ENCODE measurements around the gene BBS4.
A peak's percentile ranks its signal among the peaks of the same experiment; 100 is the strongest.
"Not testable (repeated sequence)": the region's sequence is repeated elsewhere in the genome, so short reads cannot be mapped to it uniquely, and the experiment has no call there.

Gene BBS4

DNA sequence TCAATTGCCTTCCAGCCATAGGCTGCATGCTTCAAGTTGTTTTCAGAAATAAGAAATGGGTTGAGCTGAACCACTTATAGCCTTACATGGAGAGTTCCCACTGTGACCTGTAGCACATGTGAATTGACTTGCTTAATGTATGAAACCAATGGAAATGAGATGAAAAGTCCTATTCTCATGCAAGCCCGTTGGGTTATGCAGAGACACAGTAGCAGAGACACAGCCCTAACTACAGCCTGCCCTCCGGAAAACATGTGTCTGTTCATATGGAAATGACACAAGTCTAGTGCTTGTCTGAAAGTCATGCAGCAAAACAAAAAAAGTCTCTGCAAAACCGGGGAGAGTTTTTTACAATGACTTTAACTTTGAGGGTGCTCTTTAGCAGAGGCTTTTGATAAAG is 14.5 kb upstream of the BBS4 start:
- H3K4me3 Mint-ChIP-seq = no peak overlapping the region
- no peaks in the 10 kb centered on the region for H3K9me3 Mint-ChIP-seq
- DNase-seq (ENCODE audit: low spot score) = no peak
- H3K4me1 Mint-ChIP-seq (ENCODE audit: low read depth) = peaks cover 4% of the 10 kb centered on the region
- H3K27me3 Mint-ChIP-seq (ENCODE audit: low read depth) = peaks cover 16% of the 10 kb centered on the region
- H3K36me3 Mint-ChIP-seq (ENCODE audit: low read depth) = no peaks in the 10 kb centered on the region
- no peak overlapping the region for H3K27ac Mint-ChIP-seq

- Mint-ChIP-seq H3K4me3 (no peak overlapping the region), H3K4me1 (ENCODE audit: low read depth) (no peaks in the 10 kb centered on the region), H3K9me3 (no peaks in the 10 kb centered on the region), H3K27me3 (ENCODE audit: low read depth) (peaks cover 40% of the 10 kb centered on the region), H3K27ac (no peak overlapping the region), H3K36me3 (ENCODE audit: low read depth) (no peaks in the 10 kb centered on the region)
- DNase-seq (ENCODE audit: low spot score) = no peak
These were observed 9.2 kb upstream of the BBS4 start for GRCh38 chr15:72676838-72677237.

- Mint-ChIP-seq H3K4me1 (ENCODE audit: low read depth) (peaks cover 10% of the 10 kb centered on the region), H3K27me3 (ENCODE audit: low read depth) (peaks cover 33% of the 10 kb centered on the region), H3K9me3 (no peaks in the 10 kb centered on the region), H3K4me3 (no peak overlapping the region), H3K36me3 (ENCODE audit: low read depth) (no peaks in the 10 kb centered on the region), H3K27ac (no peak overlapping the region)
- DNase-seq (ENCODE audit: low spot score) = no peak
These were observed 5.1 kb upstream of the BBS4 start for GRCh38 chr15:72680931-72681330.

DNA sequence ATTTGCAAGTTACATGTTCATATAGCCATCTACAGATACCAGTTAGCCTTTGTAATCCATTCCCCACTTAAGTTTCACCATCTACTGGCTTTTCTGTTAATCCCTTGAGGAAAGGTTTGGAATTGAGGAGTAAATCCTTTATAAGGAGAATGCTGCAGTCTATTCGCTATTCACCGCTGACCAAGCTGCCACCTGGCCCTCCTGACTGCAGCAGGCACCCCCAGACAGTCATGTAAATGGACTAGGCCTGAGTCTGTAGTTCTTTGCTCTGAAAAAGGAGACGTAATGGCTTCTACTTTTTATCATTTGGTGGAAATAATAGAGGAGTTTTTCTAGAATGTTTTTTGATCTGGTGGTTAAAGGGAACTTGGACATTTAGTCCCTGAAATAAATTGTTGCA is 3.2 kb upstream of the BBS4 start:
- H3K4me1 Mint-ChIP-seq (ENCODE audit: low read depth) = peaks cover 13% of the 10 kb centered on the region
- H3K36me3 Mint-ChIP-seq (ENCODE audit: low read depth) = no peaks in the 10 kb centered on the region
- no peak overlapping the region for H3K27ac Mint-ChIP-seq
- H3K9me3 Mint-ChIP-seq = no peaks in the 10 kb centered on the region
- peaks cover 25% of the 10 kb centered on the region for H3K27me3 Mint-ChIP-seq (ENCODE audit: low read depth)
- DNase-seq (ENCODE audit: low spot score) = no peak
- no peak overlapping the region for H3K4me3 Mint-ChIP-seq

DNA sequence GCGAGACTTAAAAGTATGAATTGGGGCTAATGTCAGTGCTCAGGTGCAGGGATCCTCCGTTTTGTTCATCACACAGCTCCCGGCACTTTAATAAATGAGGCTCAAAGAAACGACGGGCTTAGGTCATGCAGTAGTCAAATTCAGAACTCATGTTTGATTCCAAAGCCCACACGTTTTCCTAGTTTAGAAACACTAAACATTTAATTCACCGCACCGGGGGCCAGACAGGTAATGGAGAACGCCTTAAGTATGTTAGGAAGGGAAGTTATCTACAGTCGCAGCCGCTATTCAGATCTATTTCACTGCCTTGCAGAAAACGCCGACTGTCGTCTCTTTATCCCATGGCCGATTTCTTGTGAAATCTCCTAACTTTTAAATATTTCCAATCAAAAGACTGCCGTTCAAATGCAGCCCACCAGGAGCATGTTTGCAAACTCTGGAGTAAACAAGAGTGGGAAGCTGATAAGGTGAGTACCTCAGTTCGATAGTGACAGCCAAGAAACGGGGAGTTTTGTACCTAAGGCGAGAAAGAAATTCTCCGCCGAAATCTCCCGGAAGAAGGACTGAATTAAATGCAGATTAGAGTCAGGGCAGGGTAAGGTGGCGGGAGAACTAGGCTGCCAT is 594 bp upstream of the BBS4 start:
- Mint-ChIP-seq H3K4me3 (peak overlapping the region; percentile 91), H3K9me3 (no peaks in the 10 kb centered on the region), H3K27ac (peak overlapping the region; percentile 88), H3K36me3 (ENCODE audit: low read depth) (no peaks in the 10 kb centered on the region), H3K4me1 (ENCODE audit: low read depth) (peaks cover 13% of the 10 kb centered on the region), H3K27me3 (ENCODE audit: low read depth) (peaks cover 7% of the 10 kb centered on the region)
- DNase-seq (ENCODE audit: low spot score) = no peak

DNA sequence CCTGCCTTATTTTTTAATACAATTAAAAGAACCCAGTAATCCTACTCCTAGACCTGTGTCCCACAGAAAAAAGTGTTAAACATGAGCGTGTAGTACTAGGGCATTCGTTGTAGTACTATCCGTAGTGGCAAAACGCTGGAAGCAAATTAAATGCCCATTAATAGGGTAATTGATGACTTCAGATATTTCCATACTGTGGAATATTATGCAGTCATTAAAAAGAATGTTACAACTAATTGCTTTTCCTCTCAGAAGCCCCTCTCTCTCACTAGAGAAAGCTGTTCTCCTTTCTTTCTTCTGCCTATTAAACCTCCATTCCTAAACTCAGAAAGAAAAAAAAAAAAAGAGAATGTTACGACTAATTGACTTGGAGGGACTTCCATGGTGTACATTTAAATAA is 2.7 kb downstream of the BBS4 start:
- peaks cover 11% of the 10 kb centered on the region for H3K4me1 Mint-ChIP-seq (ENCODE audit: low read depth)
- H3K9me3 Mint-ChIP-seq = no peaks in the 10 kb centered on the region
- H3K27ac Mint-ChIP-seq = no peak overlapping the region
- no peaks in the 10 kb centered on the region for H3K36me3 Mint-ChIP-seq (ENCODE audit: low read depth)
- H3K4me3 Mint-ChIP-seq = no peak overlapping the region
- H3K27me3 Mint-ChIP-seq (ENCODE audit: low read depth) = no peaks in the 10 kb centered on the region
- no peak for DNase-seq (ENCODE audit: low spot score)

GRCh38 chr15:72690938-72691337 is 4.9 kb downstream of the BBS4 start:
- Mint-ChIP-seq H3K9me3 (peaks cover 3% of the 10 kb centered on the region), H3K27ac (no peak overlapping the region), H3K36me3 (ENCODE audit: low read depth) (peaks cover 6% of the 10 kb centered on the region), H3K4me1 (ENCODE audit: low read depth) (peaks cover 16% of the 10 kb centered on the region), H3K4me3 (no peak overlapping the region), H3K27me3 (ENCODE audit: low read depth) (no peaks in the 10 kb centered on the region)
- DNase-seq (ENCODE audit: low spot score) = no peak

GRCh38 chr15:72698938-72699337 is 12.9 kb downstream of the BBS4 start:
- H3K36me3 Mint-ChIP-seq (ENCODE audit: low read depth) = peaks cover 6% of the 10 kb centered on the region
- DNase-seq (ENCODE audit: low spot score) = no peak
- H3K4me1 Mint-ChIP-seq (ENCODE audit: low read depth) = peaks cover 12% of the 10 kb centered on the region
- peaks cover 3% of the 10 kb centered on the region for H3K9me3 Mint-ChIP-seq
- H3K27me3 Mint-ChIP-seq (ENCODE audit: low read depth) = no peaks in the 10 kb centered on the region
- no peak overlapping the region for H3K27ac Mint-ChIP-seq
- H3K4me3 Mint-ChIP-seq = no peak overlapping the region

- Mint-ChIP-seq H3K36me3 (ENCODE audit: low read depth) (peaks cover 4% of the 10 kb centered on the region), H3K9me3 (peaks cover 3% of the 10 kb centered on the region), H3K4me1 (ENCODE audit: low read depth) (peaks cover 4% of the 10 kb centered on the region), H3K4me3 (no peak overlapping the region), H3K27me3 (ENCODE audit: low read depth) (no peaks in the 10 kb centered on the region), H3K27ac (no peak overlapping the region)
- no peak for DNase-seq (ENCODE audit: low spot score)
These were observed 14.1 kb downstream of the BBS4 start for GRCh38 chr15:72700076-72700475.

DNA sequence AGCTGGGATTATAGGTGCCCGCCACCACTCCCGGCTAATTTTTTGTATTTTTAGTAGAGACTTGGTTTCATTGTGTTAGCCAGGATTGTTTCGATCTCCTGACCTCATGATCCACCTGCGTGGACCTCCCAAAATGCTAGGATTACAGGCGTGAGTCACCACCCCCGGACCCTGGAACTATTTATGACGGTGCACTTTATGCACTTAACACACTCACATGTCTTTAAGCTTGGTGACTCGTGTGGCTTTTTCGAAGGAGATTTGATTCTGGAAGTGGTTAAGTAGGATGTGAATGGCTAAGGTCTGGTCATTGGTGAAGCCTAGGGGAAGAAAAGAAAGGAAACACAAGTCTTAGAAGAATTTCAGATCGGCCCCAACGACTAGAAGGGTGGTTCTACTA is 20.3 kb downstream of the BBS4 start:
- H3K27me3 Mint-ChIP-seq (ENCODE audit: low read depth) = no peaks in the 10 kb centered on the region
- H3K4me3 Mint-ChIP-seq = no peak overlapping the region
- no peak overlapping the region for H3K27ac Mint-ChIP-seq
- H3K36me3 Mint-ChIP-seq (ENCODE audit: low read depth) = peaks cover 3% of the 10 kb centered on the region
- no peaks in the 10 kb centered on the region for H3K9me3 Mint-ChIP-seq
- DNase-seq (ENCODE audit: low spot score) = no peak
- H3K4me1 Mint-ChIP-seq (ENCODE audit: low read depth) = peaks cover 2% of the 10 kb centered on the region

GRCh38 chr15:72708551-72709303 is 22.7 kb downstream of the BBS4 start:
- H3K36me3 Mint-ChIP-seq (ENCODE audit: low read depth); DNase-seq (ENCODE audit: low spot score); H3K9me3 Mint-ChIP-seq; H3K27me3 Mint-ChIP-seq (ENCODE audit: low read depth); H3K4me3 Mint-ChIP-seq; H3K4me1 Mint-ChIP-seq (ENCODE audit: low read depth); H3K27ac Mint-ChIP-seq: not testable (repeated sequence)

DNA sequence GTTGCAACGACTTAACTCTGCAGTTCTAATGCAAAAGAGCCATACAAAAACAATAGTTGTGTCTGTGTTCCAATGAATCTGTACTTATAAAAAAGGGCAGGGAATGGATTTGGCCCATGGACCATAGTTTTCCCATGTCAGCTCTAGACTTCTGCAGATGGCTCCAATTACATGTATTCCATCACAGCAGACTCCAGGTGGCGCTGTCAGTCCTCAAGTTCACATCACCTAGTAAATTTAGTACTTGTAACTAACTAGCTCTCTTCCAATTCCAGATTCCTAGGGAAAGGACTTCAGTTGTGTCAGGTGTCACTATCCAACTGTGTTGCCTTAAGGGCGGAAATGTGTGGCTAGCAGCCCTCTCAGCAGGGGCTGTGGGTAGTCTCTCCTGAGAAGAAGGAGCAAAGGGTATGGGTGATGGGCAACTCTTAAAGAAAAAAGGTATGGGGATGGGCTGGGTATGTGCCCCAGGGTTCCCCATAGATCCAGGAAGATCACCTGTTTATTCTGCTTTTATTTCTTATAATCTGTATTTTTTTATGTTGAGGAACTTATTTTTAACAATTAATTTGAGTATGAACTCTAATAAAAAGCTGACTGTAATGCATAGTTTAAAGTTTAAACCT is 36.2 kb downstream of the BBS4 start:
- no peaks in the 10 kb centered on the region for H3K9me3 Mint-ChIP-seq
- peak; percentile 42 for DNase-seq (ENCODE audit: low spot score)
- H3K27me3 Mint-ChIP-seq (ENCODE audit: low read depth) = no peaks in the 10 kb centered on the region
- H3K4me1 Mint-ChIP-seq (ENCODE audit: low read depth) = peaks cover 2% of the 10 kb centered on the region
- H3K4me3 Mint-ChIP-seq = no peak overlapping the region
- H3K36me3 Mint-ChIP-seq (ENCODE audit: low read depth) = peaks cover 2% of the 10 kb centered on the region
- no peak overlapping the region for H3K27ac Mint-ChIP-seq

DNA sequence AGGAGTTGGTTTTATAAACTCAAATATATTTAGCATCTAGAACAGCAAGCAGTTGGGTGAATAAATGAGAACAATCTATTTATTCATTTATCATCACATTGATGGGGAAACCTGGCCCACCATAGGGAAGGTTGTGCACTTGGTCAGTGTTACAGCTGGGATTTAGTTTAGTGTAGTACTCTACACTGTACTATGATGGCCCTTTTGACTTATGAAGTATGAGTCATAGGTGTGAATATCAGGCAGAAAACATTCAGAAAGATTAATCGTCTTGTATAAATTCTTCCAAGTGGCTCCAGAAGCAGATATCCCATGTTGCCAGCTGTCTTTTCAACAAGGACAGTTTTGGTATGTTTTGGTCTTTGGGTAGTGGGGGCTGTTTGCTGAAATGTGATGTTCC is 38.0 kb downstream of the BBS4 start:
- H3K27me3 Mint-ChIP-seq (ENCODE audit: low read depth) = no peaks in the 10 kb centered on the region
- no peak overlapping the region for H3K4me3 Mint-ChIP-seq
- no peaks in the 10 kb centered on the region for H3K9me3 Mint-ChIP-seq
- DNase-seq (ENCODE audit: low spot score) = no peak
- H3K4me1 Mint-ChIP-seq (ENCODE audit: low read depth) = peaks cover 2% of the 10 kb centered on the region
- H3K27ac Mint-ChIP-seq = no peak overlapping the region
- peaks cover 4% of the 10 kb centered on the region for H3K36me3 Mint-ChIP-seq (ENCODE audit: low read depth)

- no peaks in the 10 kb centered on the region for H3K9me3 Mint-ChIP-seq
- no peak overlapping the region for H3K27ac Mint-ChIP-seq
- no peaks in the 10 kb centered on the region for H3K27me3 Mint-ChIP-seq (ENCODE audit: low read depth)
- peaks cover 4% of the 10 kb centered on the region for H3K36me3 Mint-ChIP-seq (ENCODE audit: low read depth)
- H3K4me3 Mint-ChIP-seq = no peak overlapping the region
- DNase-seq (ENCODE audit: low spot score) = no peak
- peaks cover 2% of the 10 kb centered on the region for H3K4me1 Mint-ChIP-seq (ENCODE audit: low read depth)
These were observed 39.4 kb downstream of the BBS4 start for GRCh38 chr15:72725446-72725845.

Measured in T-helper 2 cell treated with Interferon-gamma antibody and Interleukin-4, amounts not matched to agents 5 μg/mL and 100 μg/mL, for 36 hours (primary cell).